Transverse colon (tissue), 4 donors: ENCODE data around the gene PCED1A. TPM values are rescaled to one million over a fixed set of nuclear protein-coding genes. Genes with fewer than 3 reads are reported as not detected.

Experiments
- DNase-seq: peaks from one replicate; pipeline ENCODE4 v3.0.0-alpha.2; 2019
- H3K27ac ChIP-seq, 4 donors: fragments of 200-600 bp; sonication (generic); 2 replicates each; pipeline ENCODE4 v1.5.1; 2016 to 2018; ENCODE audit warnings: inconsistent platforms in 4 of 4
- H3K27me3 ChIP-seq: fragments of 200-600 bp; sonication (generic); 2 replicates; pipeline ENCODE4 v1.5.1; 2017; ENCODE audit warnings: inconsistent platforms
- H3K36me3 ChIP-seq, 4 donors: fragments of 200-600 bp; sonication (generic); 2 replicates each; pipeline ENCODE4 v1.5.1; 2017 to 2019; ENCODE audit warnings: inconsistent platforms in 4 of 4
- H3K4me1 ChIP-seq, 4 donors: fragments of 200-600 bp; sonication (generic); 2 replicates each; pipeline ENCODE4 v1.5.1; 2017 to 2020; ENCODE audit warnings: inconsistent platforms in 4 of 4
- H3K4me3 ChIP-seq, 4 donors: fragments of 200-600 bp; sonication (generic); 1 replicate in 1 of 4; 2 replicates in 3 of 4; pipeline versions ENCODE4 v1.5.1 to v1.6.1; 2017 to 2019; ENCODE audit warnings: inconsistent platforms in 4 of 4
- H3K9me3 ChIP-seq, 2 donors: fragments of 200-600 bp; sonication (generic); 2 replicates each; pipeline ENCODE4 v1.5.1; 2017 to 2019; ENCODE audit warnings: inconsistent platforms in 2 of 2
- EP300 ChIP-seq: sonication (generic); formaldehyde crosslinking; IDR thresholded peaks from one replicate; pipeline ENCODE4 v1.6.1; 2017; ENCODE audit warnings: antibody characterized with exemption, low read depth
- POLR2A ChIP-seq: fragments of 450-650 bp; IDR thresholded peaks from one replicate; pipeline ENCODE4 v1.6.1; 2016; ENCODE audit warnings: antibody characterized with exemption, mild to moderate bottlenecking, moderate library complexity
- POLR2AphosphoS5 ChIP-seq, 3 donors: sonication (generic); formaldehyde crosslinking; IDR thresholded peaks; one replicate each; pipeline ENCODE4 v1.6.1; 2016; ENCODE audit warnings: antibody characterized with exemption in 3 of 3
- WGBS, 2 donors: methylation state at CpG; one replicate each; pipeline ENCODE4 v1.1.5; 2018; ENCODE audit warnings: low coverage in 1 of 2; 5-methylcytosine and 5-hydroxymethylcytosine counted together
- in situ Hi-C, 4 donors: fragments of 200-750 bp; cut with MboI; loops; one replicate each; pipeline versions ENCODE4 v1.15.0 to v1.15.1; 2017; ENCODE audit warnings: low sequenced_read_pairs in 3 of 4, low pct_ligation_motif_present in 1 of 4, low pct_unique_long_range_greater_than_20kb in 1 of 4
- intact Hi-C: fragments of 100-400 bp; cut with DNase I; formaldehyde crosslinking; loops from one replicate; pipeline ENCODE4 v1.15.1; 2023; ENCODE audit warnings: low total_unique reads
- total RNA-seq, 4 donors: library from RNA; depleted of rRNA; stranded (reverse); fragments of >200 nt; gene quantifications; one replicate each; pipeline ENCODE4 v1.1.0, GENCODE V29; 2016
- TF ChIP-seq, protein P1 (sequence below), 5 experiments: fragments of 200-600 bp in 3 of 5; fragments of 450-650 bp in 2 of 5; sonication (generic) in 3 of 5; IDR thresholded peaks; 1 replicate in 2 of 5; 2 replicates in 3 of 5; pipeline ENCODE4 v1.5.1; 2016 to 2017; ENCODE audit warnings: antibody characterized with exemption in 5 of 5, inconsistent platforms in 3 of 5, mild to moderate bottlenecking in 2 of 5, moderate library complexity in 1 of 5

The PCED1A gene
- total RNA-seq, 4 donors from 2014 or later, result 15.5 to 85.7 (median 36.6) TPM

DNA sequence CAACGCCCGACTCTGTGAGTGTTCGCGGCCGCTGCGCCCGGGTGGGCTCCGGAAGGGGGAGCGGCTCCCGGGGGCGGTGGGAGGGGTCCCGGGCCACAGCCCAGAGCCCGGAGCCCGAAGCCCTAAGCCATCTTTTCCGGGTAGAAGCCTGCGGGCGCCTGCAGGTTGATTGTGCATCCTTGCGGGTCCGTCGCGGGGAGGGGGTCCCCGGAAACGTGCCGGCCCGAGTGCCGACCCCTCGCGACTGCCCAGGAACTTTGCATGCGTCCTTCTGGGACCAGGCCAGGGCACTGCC is 33.2 kb upstream of the PCED1A start:
- Histone ChIP-seq H3K27me3 (peaks cover 21% of the 10 kb centered on the region), H3K36me3 (no peaks in the 10 kb centered on the region), H3K4me1 (peaks cover 0 to 57% (median 29%) of the 10 kb centered on the region in 4 donors), H3K9me3 (no peaks in the 10 kb centered on the region), H3K27ac (peak overlapping the region; percentile 81 to 93 (median 89)), H3K4me3 (peak overlapping the region; percentile 71 to 100 (median 96))
- in situ Hi-C loops (no loop called here), intact Hi-C loops (no loop called here)
- 0% methylated on average over 12 of the region's 29 CpGs; no CpG with 5 or more reads in 1 of the 2 donors for WGBS, 2 donors
- peak; percentile 62 for DNase-seq
- TF ChIP-seq POLR2A (no peak), EP300 (no peak), POLR2AphosphoS5 (IDR thresholded peaks at IDR 0.05) (no peak)
- TF ChIP-seq, protein P1, sequence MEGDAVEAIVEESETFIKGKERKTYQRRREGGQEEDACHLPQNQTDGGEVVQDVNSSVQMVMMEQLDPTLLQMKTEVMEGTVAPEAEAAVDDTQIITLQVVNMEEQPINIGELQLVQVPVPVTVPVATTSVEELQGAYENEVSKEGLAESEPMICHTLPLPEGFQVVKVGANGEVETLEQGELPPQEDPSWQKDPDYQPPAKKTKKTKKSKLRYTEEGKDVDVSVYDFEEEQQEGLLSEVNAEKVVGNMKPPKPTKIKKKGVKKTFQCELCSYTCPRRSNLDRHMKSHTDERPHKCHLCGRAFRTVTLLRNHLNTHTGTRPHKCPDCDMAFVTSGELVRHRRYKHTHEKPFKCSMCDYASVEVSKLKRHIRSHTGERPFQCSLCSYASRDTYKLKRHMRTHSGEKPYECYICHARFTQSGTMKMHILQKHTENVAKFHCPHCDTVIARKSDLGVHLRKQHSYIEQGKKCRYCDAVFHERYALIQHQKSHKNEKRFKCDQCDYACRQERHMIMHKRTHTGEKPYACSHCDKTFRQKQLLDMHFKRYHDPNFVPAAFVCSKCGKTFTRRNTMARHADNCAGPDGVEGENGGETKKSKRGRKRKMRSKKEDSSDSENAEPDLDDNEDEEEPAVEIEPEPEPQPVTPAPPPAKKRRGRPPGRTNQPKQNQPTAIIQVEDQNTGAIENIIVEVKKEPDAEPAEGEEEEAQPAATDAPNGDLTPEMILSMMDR (IDR thresholded peaks at IDR 0.05), result no peak

DNA sequence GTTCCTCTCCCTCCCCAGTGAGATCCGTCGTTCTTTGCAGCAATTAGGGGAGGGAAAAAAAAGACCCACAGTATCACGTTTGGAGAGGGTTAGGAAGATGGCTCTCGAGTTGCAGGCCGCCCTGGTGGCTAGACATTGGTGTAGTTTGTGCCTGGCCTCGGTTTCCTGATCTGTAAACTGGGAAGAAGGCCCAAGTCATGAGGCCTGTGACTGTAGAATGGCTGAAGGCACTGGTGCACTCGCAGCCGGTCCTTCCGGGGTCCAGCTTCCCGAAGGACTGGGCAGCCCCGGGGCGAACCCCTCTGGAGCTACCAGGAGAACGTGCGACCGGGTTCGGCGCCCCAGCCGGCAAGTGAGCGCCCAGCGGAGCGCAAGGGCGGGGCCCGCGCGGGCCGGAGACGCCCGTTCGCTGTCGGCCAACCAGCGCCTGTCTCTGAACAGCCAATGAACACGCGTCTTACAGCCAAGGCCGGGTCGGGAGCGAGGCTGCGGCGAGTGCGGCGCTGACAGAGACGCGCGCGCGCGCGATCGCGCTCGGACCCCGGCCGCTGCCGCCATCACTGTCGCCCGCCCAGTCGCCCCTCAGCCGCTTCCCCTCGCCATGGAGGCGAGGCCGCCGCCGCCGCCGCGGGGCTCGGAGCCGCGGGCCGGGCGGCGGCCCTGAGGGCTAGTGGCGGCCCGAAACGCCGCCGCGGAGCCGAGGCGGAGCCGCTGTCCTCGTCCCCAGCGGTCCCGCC is 32.7 kb upstream of the PCED1A start, which contains the start of gene PTPRA:
PTPRA (plus strand) TSS at position 472 of the 737 bp plus-strand sequence. CDS start 90,797 bp downstream, outside the sequence.
- no peaks in the 10 kb centered on the region for H3K9me3 ChIP-seq
- H3K4me3 ChIP-seq, result peak within 1 kb of the TSS; percentile 71 to 100 (median 96)
- H3K27me3 ChIP-seq, result peaks cover 21% of the 10 kb centered on the region
- WGBS, 2 donors, result 0% methylated on average over 37 of the region's 83 CpGs; no CpG with 5 or more reads in 1 of the 2 donors
- DNase-seq, result peak; percentile 94
- in situ Hi-C loops (no loop called here), intact Hi-C loops (no loop called here)
- TF ChIP-seq, protein P1 (IDR thresholded peaks at IDR 0.05), result peak in 1 of 5 experiments; percentile 17
- TF ChIP-seq EP300 (no peak), POLR2AphosphoS5 (IDR thresholded peaks at IDR 0.05) (peak; percentile 85 to 91 (median 86)), POLR2A (peak; percentile 75)
- no peaks in the 10 kb centered on the region for H3K36me3 ChIP-seq
- peaks cover 0 to 54% (median 29%) of the 10 kb centered on the region in 4 donors for H3K4me1 ChIP-seq
- peak within 1 kb of the TSS; percentile 81 to 93 (median 89) for H3K27ac ChIP-seq

DNA sequence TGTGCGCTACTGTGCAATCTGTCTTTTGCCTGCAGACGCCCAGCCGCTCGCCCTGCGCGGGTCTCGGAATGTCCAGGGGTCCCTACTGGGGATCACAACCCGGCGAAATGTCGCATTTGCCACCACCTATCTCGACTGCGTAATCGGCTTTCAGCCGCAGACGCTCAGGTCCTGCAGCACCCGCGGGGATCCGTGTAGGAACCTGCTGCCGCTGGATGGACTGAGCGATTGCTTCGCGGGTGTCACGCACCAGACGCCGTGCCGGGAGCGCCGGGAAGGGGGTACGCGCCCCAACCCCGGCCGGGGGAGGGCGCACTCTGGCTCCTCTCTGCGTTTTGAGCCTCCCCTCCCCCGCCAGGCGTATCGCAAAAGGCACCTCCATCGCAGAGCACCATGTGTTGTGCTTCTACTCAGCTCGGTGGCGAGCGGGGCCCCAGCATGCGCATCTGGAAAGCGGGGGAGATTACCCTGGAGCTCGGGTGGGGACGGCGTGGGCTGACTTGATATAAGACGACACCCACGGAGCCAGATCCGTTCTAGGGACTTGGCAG is 32.1 kb upstream of the PCED1A start:
- in situ Hi-C loops, result no loop called here
- peak; percentile 77 for DNase-seq
- Histone ChIP-seq H3K36me3 (no peaks in the 10 kb centered on the region), H3K27ac (peak overlapping the region; percentile 81 to 93 (median 89)), H3K4me3 (peak overlapping the region; percentile 46 to 100 (median 84)), H3K27me3 (peaks cover 21% of the 10 kb centered on the region), H3K9me3 (no peaks in the 10 kb centered on the region), H3K4me1 (peaks cover 0 to 54% (median 29%) of the 10 kb centered on the region in 4 donors)
- no peak for TF ChIP-seq EP300
- TF ChIP-seq POLR2A, result no peak
- TF ChIP-seq, protein P1 (IDR thresholded peaks at IDR 0.05), result peak in 3 of 5 experiments; percentile 9 to 21 (median 19)
- TF ChIP-seq POLR2AphosphoS5 (IDR thresholded peaks at IDR 0.05), result no peak
- intact Hi-C loops, result no loop called here
- WGBS, 2 donors, result 0% methylated on average over 31 of the region's 49 CpGs; no CpG with 5 or more reads in 1 of the 2 donors

DNA sequence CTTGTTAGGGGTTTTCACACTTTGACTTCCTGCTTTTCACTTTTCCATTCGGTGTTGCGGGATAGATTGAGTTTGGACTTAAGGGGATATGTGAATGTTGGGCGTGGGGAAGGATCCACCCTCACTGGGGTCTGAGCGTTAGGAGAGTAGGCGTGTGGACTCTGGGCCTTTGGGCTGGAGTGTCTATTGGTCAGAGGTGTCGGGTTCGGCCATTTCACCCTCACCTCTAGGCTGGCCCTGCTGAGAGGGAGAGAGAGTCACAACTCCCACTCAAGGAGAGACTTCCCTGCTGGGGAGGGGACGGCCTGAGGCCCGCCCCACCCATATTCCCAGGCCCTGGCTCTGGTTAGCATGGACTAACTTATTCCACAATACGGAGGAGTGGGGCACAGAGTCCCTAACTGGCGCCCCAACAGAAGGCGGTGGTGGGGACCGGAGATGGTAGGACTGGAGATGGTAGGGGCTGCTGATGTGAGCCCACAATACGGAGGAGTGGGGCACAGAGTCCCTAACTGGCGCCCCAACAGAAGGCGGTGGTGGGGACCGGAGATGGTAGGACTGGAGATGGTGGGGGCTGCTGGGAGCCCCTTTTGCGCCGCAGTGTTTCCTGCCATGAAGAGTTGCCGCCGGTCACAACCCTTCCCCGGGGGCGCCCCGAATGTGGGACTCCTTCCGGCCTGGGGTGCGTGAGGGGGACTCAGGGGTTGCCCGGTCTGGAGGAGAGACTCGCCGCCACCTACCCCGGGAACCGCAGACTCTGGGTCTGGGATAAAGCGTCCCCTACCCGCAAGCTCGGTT is 31.4 kb upstream of the PCED1A start:
- TF ChIP-seq EP300 (no peak), POLR2A (no peak), POLR2AphosphoS5 (IDR thresholded peaks at IDR 0.05) (no peak)
- TF ChIP-seq, protein P1 (IDR thresholded peaks at IDR 0.05), result no peak
- intact Hi-C loops, result no loop called here
- H3K4me1 ChIP-seq, result peaks cover 0 to 53% (median 29%) of the 10 kb centered on the region in 4 donors
- peak overlapping the region; percentile 46 to 100 (median 84) for H3K4me3 ChIP-seq
- H3K27ac ChIP-seq, result peak overlapping the region in 1 of 4 donors; percentile 93
- in situ Hi-C loops, result no loop called here
- no peaks in the 10 kb centered on the region for H3K36me3 ChIP-seq
- H3K27me3 ChIP-seq, result peaks cover 21% of the 10 kb centered on the region
- 41 to 48% methylated on average over 9 to 17 of the region's 34 CpGs for WGBS, 2 donors
- no peaks in the 10 kb centered on the region for H3K9me3 ChIP-seq
- no peak for DNase-seq
